Stimulated activated CD4-positive, alpha-beta T cell treated with anti-CD3 and anti-CD28 coated beads, Interleukin-2, amount 100 ng/mL, for 24 hours (primary cell): ENCODE data around the gene PHF2.

Experiments
- DNase-seq, 2 donors: peaks; one replicate each; pipeline ENCODE4 v3.0.0-alpha.2; 2020

Gene PHF2

DNA sequence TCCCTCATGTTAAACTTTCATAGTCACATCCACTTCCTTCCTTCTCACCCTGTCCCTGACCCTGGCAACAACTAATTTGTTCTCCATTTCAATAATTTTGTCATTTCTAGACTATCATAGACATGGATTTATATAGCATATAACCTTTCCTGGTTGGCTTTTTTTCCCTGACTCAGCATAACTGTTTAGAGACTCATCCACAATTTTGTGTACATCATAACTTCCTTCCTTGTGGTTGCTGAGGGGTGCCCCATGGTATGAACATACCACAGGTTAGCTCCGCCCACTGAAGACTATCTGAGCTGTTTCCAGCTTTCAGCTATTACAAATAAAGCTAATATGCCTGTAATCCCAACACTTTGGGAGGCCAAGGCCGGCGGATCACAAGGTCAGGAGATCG is 137.3 kb downstream of the PHF2 start:
- no peak for DNase-seq

DNA sequence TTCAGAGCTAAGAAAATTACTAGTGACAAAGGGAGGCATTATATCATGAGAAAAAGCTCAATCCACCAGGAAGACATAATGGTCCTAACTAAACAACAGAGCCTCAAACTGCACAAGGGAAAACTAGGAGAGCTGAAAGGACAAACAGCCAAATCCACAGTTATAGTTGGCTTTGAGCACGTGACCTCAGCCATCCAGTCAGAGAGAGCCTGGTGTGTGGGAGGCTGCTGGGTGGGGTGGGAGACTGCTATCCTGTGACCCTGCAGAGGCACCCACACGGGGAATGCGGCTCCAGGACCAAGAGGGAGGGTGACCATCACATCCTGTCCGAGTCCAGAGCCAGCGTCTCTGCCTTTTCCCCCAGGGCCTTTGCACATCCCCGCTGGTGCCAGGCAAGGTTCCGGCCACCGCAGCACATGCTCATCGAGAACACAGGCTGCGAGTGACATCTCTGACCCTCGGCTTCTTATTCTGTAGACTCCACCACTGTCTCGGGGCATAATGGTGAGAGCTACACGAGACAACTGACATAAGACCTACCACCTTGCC is 145.1 kb downstream of the PHF2 start:
- DNase-seq = no peak

DNA sequence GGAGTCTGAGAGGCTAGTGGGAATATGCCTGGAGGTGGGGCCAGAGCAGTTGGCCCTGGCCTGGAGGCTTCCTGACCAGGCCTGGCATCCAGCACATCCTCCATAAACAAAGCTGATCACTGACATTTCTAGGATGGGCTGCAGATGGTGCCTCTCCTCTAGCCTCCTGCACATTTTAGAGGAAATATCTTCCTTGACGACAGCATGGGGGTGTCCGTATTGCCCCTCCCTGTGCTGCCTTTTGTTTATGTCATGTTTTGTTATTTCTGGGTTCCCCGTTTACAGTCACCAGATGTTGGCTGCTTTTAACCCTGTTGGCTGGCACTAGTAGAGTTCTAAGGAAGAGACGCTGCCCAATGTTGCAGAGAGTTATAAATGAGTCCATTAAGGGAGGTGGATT is 148.5 kb downstream of the PHF2 start:
- DNase-seq = no peak

DNA sequence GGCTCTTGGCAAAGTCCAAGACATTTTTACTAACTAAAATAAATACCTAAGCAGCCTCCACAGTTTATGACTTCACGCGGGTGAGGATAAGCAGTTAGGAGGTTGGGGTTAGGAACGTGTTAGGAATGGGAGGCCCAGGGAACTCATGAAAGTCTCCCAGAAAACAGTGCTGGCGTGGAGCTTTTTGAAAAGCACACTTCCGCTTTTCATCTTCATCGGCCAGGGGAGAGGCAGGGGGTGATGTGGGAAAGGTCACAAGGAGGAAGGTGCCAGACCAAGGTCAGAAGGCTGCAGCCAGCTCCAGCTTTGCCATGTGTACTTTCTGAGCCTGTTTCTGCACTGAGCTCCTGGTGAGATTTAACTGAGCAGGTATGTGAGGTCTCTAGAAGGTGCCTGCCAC is 149.0 kb downstream of the PHF2 start:
- DNase-seq = no peak

DNA sequence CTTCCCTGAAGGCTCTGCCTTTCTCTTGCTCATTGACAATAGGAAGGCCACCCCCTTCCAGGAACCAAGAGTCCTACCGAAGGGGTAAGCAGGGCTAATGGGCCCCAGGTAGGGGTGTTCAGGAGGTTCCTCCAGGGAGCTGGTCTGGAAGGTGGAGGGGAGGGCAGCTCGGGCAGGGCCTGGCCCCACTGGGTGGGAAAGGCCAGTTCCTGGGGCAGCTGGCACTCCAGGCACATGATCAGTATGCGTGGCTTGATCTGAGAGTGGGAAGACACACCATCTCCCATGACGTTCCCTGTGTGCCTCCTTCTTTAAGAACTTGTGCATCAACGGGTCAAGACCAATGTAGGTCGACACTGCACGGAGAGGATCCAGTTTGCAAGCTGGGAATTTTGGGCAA is 149.8 kb downstream of the PHF2 start:
- no peak for DNase-seq
